Mucosa of stomach (tissue), 1 donor: ENCODE results near the gene SORL1.

Source experiments
- H3K27me3 ChIP-seq: one replicate; pipeline ENCODE4 v1.7.0; 2013; ENCODE audit warnings: mild to moderate bottlenecking, low read length; ENCODE audit not compliant: control insufficient read depth, insufficient read depth
- H3K36me3 ChIP-seq: one replicate; pipeline ENCODE4 v1.7.0; 2013; ENCODE audit warnings: low read length; ENCODE audit not compliant: control insufficient read depth, insufficient read depth
- H3K4me1 ChIP-seq: one replicate; pipeline ENCODE4 v1.7.0; 2013; ENCODE audit warnings: mild to moderate bottlenecking, low read length; ENCODE audit not compliant: control insufficient read depth, insufficient read depth
- H3K4me3 ChIP-seq: one replicate; pipeline ENCODE4 v1.7.0; 2013; ENCODE audit warnings: low read length
- H3K9ac ChIP-seq: one replicate; pipeline ENCODE4 v1.7.0; 2013; ENCODE audit warnings: mild to moderate bottlenecking, low read length, moderate library complexity
- H3K9me3 ChIP-seq: one replicate; pipeline ENCODE4 v1.7.0; 2013; ENCODE audit warnings: mild to moderate bottlenecking, low read length, moderate library complexity; ENCODE audit not compliant: control insufficient read depth
- donor health status: Pancreatic carcinoma.

The SORL1 gene

GRCh38 chr11:121448431-121448941 is 3.6 kb upstream of the SORL1 start:
- no peak overlapping the region for H3K9ac ChIP-seq
- peaks cover 34% of the 10 kb centered on the region for H3K4me1 ChIP-seq
- H3K4me3 ChIP-seq = no peak overlapping the region
- no peaks in the 10 kb centered on the region for H3K36me3 ChIP-seq
- H3K27me3 ChIP-seq = no peaks in the 10 kb centered on the region
- H3K9me3 ChIP-seq = no peaks in the 10 kb centered on the region

DNA sequence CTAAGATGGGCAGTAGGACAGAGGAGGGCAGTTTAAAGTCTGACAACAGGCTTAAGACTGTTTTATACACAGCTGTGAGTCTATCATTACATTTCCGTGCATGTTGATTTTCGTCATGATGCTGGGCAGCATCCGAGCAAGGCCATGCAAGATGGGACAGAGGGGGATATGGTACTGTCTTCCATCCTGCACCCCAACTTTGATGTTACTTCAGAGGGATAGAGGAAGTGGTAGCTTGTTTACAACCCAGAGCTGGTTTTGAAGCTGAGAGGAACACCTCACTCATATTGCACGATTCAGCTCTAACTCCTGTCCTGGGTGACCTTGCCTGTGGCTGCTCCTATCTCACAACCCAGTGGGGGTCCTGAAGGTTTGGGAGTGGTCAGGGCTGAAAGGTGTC is 3.0 kb upstream of the SORL1 start:
- H3K36me3 ChIP-seq = no peaks in the 10 kb centered on the region
- peaks cover 34% of the 10 kb centered on the region for H3K4me1 ChIP-seq
- H3K9me3 ChIP-seq = no peaks in the 10 kb centered on the region
- no peak overlapping the region for H3K9ac ChIP-seq
- no peak overlapping the region for H3K4me3 ChIP-seq
- H3K27me3 ChIP-seq = no peaks in the 10 kb centered on the region

DNA sequence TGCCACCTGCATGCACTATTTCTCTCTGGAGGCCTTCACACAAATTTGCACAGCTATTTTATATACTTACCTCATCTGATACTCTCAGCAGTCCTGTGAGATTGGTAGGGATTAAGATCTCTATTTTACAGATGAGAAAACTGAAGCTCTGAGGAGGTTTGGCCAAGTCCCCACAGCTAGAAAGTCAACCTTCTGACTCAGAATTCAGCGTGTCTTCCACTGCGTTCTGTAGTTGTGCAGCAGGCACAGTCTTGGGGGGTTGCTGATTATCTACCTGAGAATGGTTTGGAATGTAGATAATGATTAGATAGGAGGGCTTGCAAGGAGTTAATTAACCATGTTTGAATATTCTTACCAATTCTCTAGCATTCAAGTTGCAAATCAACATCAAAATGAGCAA is 2.5 kb upstream of the SORL1 start:
- no peak overlapping the region for H3K4me3 ChIP-seq
- no peaks in the 10 kb centered on the region for H3K9me3 ChIP-seq
- H3K9ac ChIP-seq = no peak overlapping the region
- no peaks in the 10 kb centered on the region for H3K36me3 ChIP-seq
- no peaks in the 10 kb centered on the region for H3K27me3 ChIP-seq
- peaks cover 34% of the 10 kb centered on the region for H3K4me1 ChIP-seq

DNA sequence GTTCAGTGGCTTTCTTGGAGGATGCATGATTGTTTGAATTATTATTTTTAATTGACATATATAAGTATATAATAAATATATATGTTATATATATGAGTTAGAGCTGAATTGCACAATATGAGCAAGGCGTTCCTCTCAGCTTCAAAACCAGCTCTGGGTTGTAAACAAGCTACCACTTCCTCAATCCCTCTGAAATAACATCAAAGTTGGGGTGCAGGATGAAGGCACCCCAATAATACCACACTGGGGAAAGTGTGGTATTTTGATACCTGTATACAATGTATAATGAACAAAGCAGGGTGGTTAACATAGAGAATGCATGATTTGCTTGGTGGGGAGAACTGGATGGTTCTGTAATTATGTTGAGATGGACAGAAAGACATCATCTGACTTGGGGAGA is 1.7 kb upstream of the SORL1 start:
- H3K36me3 ChIP-seq = no peaks in the 10 kb centered on the region
- H3K4me1 ChIP-seq = peaks cover 30% of the 10 kb centered on the region
- no peak overlapping the region for H3K9ac ChIP-seq
- H3K4me3 ChIP-seq = no peak overlapping the region
- H3K27me3 ChIP-seq = no peaks in the 10 kb centered on the region
- no peaks in the 10 kb centered on the region for H3K9me3 ChIP-seq

DNA sequence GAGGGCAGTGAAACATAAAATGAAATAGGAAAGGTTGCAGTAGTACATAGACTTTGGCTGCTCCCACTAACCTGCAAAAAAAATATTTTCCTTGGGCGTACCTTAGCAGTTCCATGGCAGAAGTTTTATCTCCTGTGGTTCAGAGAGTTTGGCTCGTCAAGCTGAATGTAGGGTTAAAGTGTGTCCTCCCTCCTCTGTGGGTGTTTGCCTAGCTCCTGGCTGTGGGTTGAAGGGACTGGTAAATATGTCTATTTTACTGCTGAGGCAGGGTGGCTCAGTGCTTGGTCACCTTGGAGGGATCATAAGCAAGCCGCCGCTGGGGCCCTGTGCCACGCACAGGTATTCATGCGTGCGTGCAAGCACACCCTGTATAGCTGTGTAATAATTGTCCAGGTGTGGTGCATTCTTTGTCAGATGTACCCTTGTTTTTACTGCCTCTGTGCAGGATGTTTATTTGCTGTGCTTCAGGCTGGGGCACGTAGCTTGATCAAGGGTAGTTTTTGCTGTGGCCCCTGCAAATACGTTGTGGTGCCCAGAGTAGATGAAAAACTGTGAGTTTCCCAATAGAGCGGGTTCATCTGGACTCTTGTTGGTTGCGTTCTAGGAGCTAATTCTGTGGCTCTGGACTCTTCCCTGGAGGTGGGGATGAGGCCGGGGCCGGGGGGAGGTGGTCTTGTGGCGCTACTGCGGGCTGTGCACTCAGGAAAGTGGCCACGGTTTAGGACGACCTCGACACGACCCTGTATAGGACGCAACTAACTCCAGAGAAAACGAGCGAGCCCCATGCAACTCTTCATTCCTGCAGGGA is 732 bp upstream of the SORL1 start:
- peak overlapping the region; percentile 53 for H3K9ac ChIP-seq
- H3K4me1 ChIP-seq = peaks cover 21% of the 10 kb centered on the region
- no peaks in the 10 kb centered on the region for H3K27me3 ChIP-seq
- no peaks in the 10 kb centered on the region for H3K36me3 ChIP-seq
- H3K9me3 ChIP-seq = no peaks in the 10 kb centered on the region
- peak overlapping the region; percentile 54 for H3K4me3 ChIP-seq

GRCh38 chr11:121452609-121453150 is 566 bp downstream of the SORL1 start, which contains the start of gene SORL1-AS1:
SORL1-AS1 (minus strand) TSS chr11:121452967.
- Histone ChIP-seq H3K36me3 (no peaks in the 10 kb centered on the region), H3K9ac (peak within 1 kb of the TSS; percentile 53), H3K9me3 (no peaks in the 10 kb centered on the region), H3K27me3 (no peaks in the 10 kb centered on the region), H3K4me3 (peak within 1 kb of the TSS; percentile 78), H3K4me1 (peaks cover 21% of the 10 kb centered on the region)

GRCh38 chr11:121453589-121454299 is 1.6 kb downstream of the SORL1 start:
- H3K36me3 ChIP-seq = no peaks in the 10 kb centered on the region
- H3K4me1 ChIP-seq = peaks cover 15% of the 10 kb centered on the region
- no peak overlapping the region for H3K4me3 ChIP-seq
- H3K27me3 ChIP-seq = no peaks in the 10 kb centered on the region
- H3K9ac ChIP-seq = peak overlapping the region; percentile 52
- no peaks in the 10 kb centered on the region for H3K9me3 ChIP-seq

DNA sequence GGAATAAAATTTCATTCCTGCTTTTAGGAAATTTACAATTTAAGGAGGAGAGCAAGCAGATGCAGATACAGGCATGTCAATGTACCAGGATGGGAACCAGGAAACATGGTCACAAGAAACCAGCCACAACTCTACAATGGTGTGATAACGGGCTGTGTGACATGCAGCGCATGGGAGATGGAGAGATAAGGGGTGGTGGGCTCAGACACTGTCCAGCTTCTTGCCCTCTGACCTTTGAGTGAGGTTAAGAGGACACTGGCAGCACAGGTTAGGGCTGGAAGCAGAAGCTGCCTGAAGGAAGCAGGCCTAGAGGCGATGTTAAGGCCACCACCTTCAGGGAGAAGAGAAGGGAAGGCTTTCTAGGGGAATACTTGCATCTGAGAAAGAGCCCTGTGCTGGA is 3.0 kb downstream of the SORL1 start:
- no peak overlapping the region for H3K4me3 ChIP-seq
- H3K4me1 ChIP-seq = peaks cover 25% of the 10 kb centered on the region
- H3K9ac ChIP-seq = no peak overlapping the region
- H3K27me3 ChIP-seq = no peaks in the 10 kb centered on the region
- H3K36me3 ChIP-seq = no peaks in the 10 kb centered on the region
- no peaks in the 10 kb centered on the region for H3K9me3 ChIP-seq

- H3K9ac ChIP-seq = no peak overlapping the region
- H3K36me3 ChIP-seq = no peaks in the 10 kb centered on the region
- no peak overlapping the region for H3K4me3 ChIP-seq
Observed at GRCh38 chr11:121456151-121456550, 4.0 kb downstream of the SORL1 start.

GRCh38 chr11:121456816-121457431 is 4.8 kb downstream of the SORL1 start:
- H3K4me1 ChIP-seq = peaks cover 19% of the 10 kb centered on the region
- no peak overlapping the region for H3K9ac ChIP-seq
- no peaks in the 10 kb centered on the region for H3K9me3 ChIP-seq
- H3K4me3 ChIP-seq = no peak overlapping the region
- no peaks in the 10 kb centered on the region for H3K36me3 ChIP-seq
- no peaks in the 10 kb centered on the region for H3K27me3 ChIP-seq

More at GRCh38 chr11:121456151-121456550, 4.0 kb downstream of the SORL1 start:
- no peaks in the 10 kb centered on the region for H3K27me3 ChIP-seq
- peaks cover 22% of the 10 kb centered on the region for H3K4me1 ChIP-seq
- no peaks in the 10 kb centered on the region for H3K9me3 ChIP-seq

GRCh38 chr11:121458551-121458950 is 6.4 kb downstream of the SORL1 start:
- H3K9ac ChIP-seq = no peak overlapping the region
- H3K4me1 ChIP-seq = peaks cover 26% of the 10 kb centered on the region
- H3K27me3 ChIP-seq = no peaks in the 10 kb centered on the region
- no peaks in the 10 kb centered on the region for H3K36me3 ChIP-seq
- H3K9me3 ChIP-seq = no peaks in the 10 kb centered on the region
- H3K4me3 ChIP-seq = no peak overlapping the region
